H1 (cell line): ENCODE results near the gene CHAD. TPM values are rescaled to one million over a fixed set of nuclear protein-coding genes. Genes with fewer than 3 reads are reported as not detected.

ENCODE experiments used
- POLR2A ChIP-seq, 2 experiments: IDR thresholded peaks; 1 replicate in 1 of 2; 2 replicates in 1 of 2; pipeline ENCODE4 v1.6.1; 2011; ENCODE audit warnings: low read depth in 2 of 2, low read length in 2 of 2, mild to moderate bottlenecking in 2 of 2; ENCODE audit errors: control extremely low read depth in 1 of 2
- polyA plus RNA-seq, 7 experiments: library from polyadenylated mRNA; depleted of rRNA in 3 of 7; stranded (reverse) in 5 of 7; unstranded in 2 of 7; fragments of >200 nt in 5 of 7; fragments of 200-250 nt in 2 of 7; gene quantifications; 1 replicate in 5 of 7; 2 replicates in 1 of 7; 4 replicates in 1 of 7; pipeline versions ENCODE4 v1.2.1 to v1.2.3, GENCODE V29; 2011 to 2013; ENCODE audit warnings: missing spikeins in 2 of 7, mixed read lengths in 2 of 7
- total RNA-seq: library from RNA; stranded (reverse); fragmentation: NEBNext Ultra II Directional; extraction: Animal tissue kit (Norgen Biotek cat#: 25700); gene quantifications from 2 replicates; pipeline ENCODE4 v1.2.1, GENCODE V29; 2021
- TF ChIP-seq, protein P1 (sequence below), 3 experiments: IDR thresholded peaks; 1 replicate in 2 of 3; 2 replicates in 1 of 3; pipeline versions ENCODE4 v1.5.1 to v1.6.1; 2011; ENCODE audit warnings: low read length in 3 of 3, mild to moderate bottlenecking in 3 of 3, inconsistent platforms in 2 of 3, low read depth in 1 of 3, moderate library complexity in 1 of 3; ENCODE audit not compliant: insufficient read depth in 1 of 3; ENCODE audit errors: control extremely low read depth in 1 of 3

Gene CHAD
- total and polyA plus RNA-seq, 2 of the 8 experiments (the other 6 are each of a cell fraction or from before 2014, with no cell fraction given) = 0.03 TPM; not detected in 1

DNA sequence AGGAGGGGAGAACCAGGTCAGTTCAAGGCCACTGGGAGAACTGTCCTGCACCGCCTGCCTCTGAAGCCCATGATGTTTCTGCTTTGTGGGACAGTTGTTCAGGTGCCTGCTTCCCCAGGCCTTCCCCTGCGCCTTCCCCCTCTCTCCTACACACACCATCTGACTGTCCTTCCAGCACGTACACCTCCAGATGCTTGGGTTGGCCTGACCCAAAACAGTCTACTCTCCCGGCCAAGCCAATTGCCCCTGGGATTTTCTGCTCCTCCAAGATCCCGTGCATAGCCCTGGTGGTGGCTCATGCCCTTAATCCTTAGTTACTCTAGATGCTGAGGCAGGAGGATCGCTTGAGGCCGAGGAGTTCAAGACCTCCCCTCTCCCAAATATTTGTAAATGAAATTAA lies 9.3 kb upstream of the CHAD start (continued):
- TF ChIP-seq, protein P1, sequence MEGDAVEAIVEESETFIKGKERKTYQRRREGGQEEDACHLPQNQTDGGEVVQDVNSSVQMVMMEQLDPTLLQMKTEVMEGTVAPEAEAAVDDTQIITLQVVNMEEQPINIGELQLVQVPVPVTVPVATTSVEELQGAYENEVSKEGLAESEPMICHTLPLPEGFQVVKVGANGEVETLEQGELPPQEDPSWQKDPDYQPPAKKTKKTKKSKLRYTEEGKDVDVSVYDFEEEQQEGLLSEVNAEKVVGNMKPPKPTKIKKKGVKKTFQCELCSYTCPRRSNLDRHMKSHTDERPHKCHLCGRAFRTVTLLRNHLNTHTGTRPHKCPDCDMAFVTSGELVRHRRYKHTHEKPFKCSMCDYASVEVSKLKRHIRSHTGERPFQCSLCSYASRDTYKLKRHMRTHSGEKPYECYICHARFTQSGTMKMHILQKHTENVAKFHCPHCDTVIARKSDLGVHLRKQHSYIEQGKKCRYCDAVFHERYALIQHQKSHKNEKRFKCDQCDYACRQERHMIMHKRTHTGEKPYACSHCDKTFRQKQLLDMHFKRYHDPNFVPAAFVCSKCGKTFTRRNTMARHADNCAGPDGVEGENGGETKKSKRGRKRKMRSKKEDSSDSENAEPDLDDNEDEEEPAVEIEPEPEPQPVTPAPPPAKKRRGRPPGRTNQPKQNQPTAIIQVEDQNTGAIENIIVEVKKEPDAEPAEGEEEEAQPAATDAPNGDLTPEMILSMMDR (IDR thresholded peaks at IDR 0.05; ENCODE audit: control extremely low read depth in 1 of 3, insufficient read depth in 1 of 3, low read depth in 1 of 3, low read length in 3 of 3) = no peak
- TF ChIP-seq POLR2A (IDR thresholded peaks at IDR 0.05; ENCODE audit: control extremely low read depth in 1 of 2, low read depth in 2 of 2, low read length in 2 of 2) = no peak
